ENCODE results near the gene PRRG3. TPM values are rescaled to one million over a fixed set of nuclear protein-coding genes. Genes with fewer than 3 reads are reported as not detected.

The PRRG3 gene
- total and polyA plus RNA-seq, 7 donors, result 0.34 to 5.8 (median 1.8) TPM; not detected in 1

GRCh38 chrX:151737494-151737893, 42.2 kb downstream of the PRRG3 start:
- intact Hi-C loops (cut with DNase I), result no loop called here
- no peak overlapping the region for H3K27ac ChIP-seq
- WGBS, 2 donors, result 74 to 76% methylated on average over 5 of the region's 5 CpGs
- no peaks in the 10 kb centered on the region for H3K36me3 ChIP-seq
- no peaks in the 10 kb centered on the region for H3K4me1 ChIP-seq
- no peak for TF ChIP-seq POLR2A (IDR thresholded peaks at IDR 0.05)
- no peak for TF ChIP-seq EP300 (IDR thresholded peaks at IDR 0.05)
- TF ChIP-seq POLR2AphosphoS5 (IDR thresholded peaks at IDR 0.05), result no peak
- no peak for TF ChIP-seq CTCF (IDR thresholded peaks at IDR 0.05)
- H3K27me3 ChIP-seq, result no peaks in the 10 kb centered on the region
- peak; percentile 1 for DNase-seq
- no peak overlapping the region for H3K4me3 ChIP-seq
- no peaks in the 10 kb centered on the region for H3K9me3 ChIP-seq

DNA sequence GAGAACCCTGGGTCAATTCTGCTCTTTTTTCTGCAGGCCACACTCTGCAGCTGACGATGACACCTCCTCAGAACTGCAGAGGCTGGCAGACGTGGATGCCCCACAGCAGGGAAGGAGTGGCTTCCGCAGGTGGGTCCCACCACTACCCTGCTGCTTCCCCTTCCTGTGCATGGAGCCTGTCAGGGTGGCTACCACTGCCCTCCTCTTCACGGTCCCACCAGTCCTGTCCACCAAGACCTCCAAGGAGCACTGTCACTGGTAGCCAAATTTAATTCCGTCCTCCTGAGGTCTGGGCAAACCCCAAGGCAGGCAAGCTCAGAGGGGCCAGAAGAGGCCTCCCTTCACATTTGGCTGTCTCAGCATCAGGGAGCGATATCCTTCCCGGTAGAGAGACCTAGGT, 43.5 kb downstream of the PRRG3 start:
- 82 to 83% methylated on average over 7 of the region's 7 CpGs for WGBS, 2 donors
- peak; percentile 44 for DNase-seq

DNA sequence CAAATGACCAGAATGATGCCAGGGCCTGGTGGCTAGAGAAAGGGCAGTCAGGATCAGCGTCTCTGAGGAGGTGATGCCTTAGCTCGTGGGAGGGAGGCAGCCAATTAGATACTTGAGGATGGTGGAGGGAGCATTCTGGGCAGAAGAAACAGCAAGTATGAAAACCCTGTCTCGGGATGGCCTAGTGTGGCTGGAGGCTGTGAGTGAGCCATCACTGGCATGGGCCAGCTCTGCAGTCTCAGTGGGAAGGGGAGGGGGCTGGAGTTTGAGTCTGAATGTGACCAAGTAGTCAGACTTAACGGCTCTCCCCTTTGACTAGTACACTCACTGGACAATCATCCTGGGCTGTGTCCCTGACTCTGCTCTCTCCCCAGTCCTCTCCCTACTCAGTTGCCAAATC, 46.3 kb downstream of the PRRG3 start:
- Histone ChIP-seq H3K4me1 (no peaks in the 10 kb centered on the region), H3K36me3 (no peaks in the 10 kb centered on the region), H3K27ac (no peak overlapping the region), H3K27me3 (no peaks in the 10 kb centered on the region), H3K9me3 (no peaks in the 10 kb centered on the region), H3K4me3 (no peak overlapping the region)
- intact Hi-C loops (cut with DNase I), result no loop called here
- no peak for DNase-seq
- no peak for TF ChIP-seq EP300 (IDR thresholded peaks at IDR 0.05)
- 76 to 86% methylated on average over 4 of the region's 4 CpGs for WGBS, 2 donors

More for the DNA sequence above, 43.5 kb downstream of the PRRG3 start:
- Histone ChIP-seq H3K36me3 (no peaks in the 10 kb centered on the region), H3K9me3 (no peaks in the 10 kb centered on the region), H3K27me3 (no peaks in the 10 kb centered on the region), H3K27ac (no peak overlapping the region), H3K4me3 (no peak overlapping the region), H3K4me1 (no peaks in the 10 kb centered on the region)
- no peak for TF ChIP-seq CTCF (IDR thresholded peaks at IDR 0.05)
- intact Hi-C loops (cut with DNase I), result no loop called here

GRCh38 chrX:151742311-151742710, 47.1 kb downstream of the PRRG3 start:
- Histone ChIP-seq H3K4me1 (no peaks in the 10 kb centered on the region), H3K4me3 (no peak overlapping the region), H3K9me3 (no peaks in the 10 kb centered on the region), H3K36me3 (no peaks in the 10 kb centered on the region), H3K27ac (no peak overlapping the region), H3K27me3 (no peaks in the 10 kb centered on the region)
- WGBS, 2 donors, result 90 to 91% methylated on average over 5 of the region's 5 CpGs
- no peak for TF ChIP-seq CTCF (IDR thresholded peaks at IDR 0.05)
- TF ChIP-seq POLR2AphosphoS5 (IDR thresholded peaks at IDR 0.05), result no peak
- no peak for TF ChIP-seq POLR2A (IDR thresholded peaks at IDR 0.05)
- TF ChIP-seq EP300 (IDR thresholded peaks at IDR 0.05), result no peak
- intact Hi-C loops (cut with DNase I), result no loop called here
- DNase-seq, result no peak

DNA sequence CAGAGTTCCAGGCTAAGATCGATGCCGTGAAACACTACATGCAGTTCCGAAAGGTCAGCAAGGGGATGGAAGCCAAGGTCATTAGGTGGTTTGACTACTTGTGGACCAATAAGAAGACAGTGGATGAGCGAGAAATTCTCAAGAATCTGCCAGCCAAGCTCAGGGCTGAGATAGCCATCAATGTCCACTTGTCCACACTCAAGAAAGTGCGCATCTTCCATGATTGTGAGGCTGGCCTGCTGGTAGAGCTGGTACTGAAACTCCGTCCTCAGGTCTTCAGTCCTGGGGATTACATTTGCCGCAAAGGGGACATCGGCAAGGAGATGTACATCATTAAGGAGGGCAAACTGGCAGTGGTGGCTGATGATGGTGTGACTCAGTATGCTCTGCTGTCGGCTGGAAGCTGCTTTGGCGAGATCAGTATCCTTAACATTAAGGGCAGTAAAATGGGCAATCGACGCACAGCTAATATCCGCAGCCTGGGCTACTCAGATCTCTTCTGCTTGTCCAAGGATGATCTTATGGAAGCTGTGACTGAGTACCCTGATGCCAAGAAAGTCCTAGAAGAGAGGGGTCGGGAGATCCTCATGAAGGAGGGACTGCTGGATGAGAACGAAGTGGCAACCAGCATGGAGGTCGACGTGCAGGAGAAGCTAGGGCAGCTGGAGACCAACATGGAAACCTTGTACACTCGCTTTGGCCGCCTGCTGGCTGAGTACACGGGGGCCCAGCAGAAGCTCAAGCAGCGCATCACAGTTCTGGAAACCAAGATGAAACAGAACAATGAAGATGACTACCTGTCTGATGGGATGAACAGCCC, 48.6 kb downstream of the PRRG3 start:
- Histone ChIP-seq H3K4me3 (no peak overlapping the region), H3K27ac (no peak overlapping the region), H3K4me1 (no peaks in the 10 kb centered on the region), H3K9me3 (no peaks in the 10 kb centered on the region), H3K36me3 (no peaks in the 10 kb centered on the region), H3K27me3 (no peaks in the 10 kb centered on the region)
- TF ChIP-seq POLR2A (IDR thresholded peaks at IDR 0.05) (no peak), EP300 (IDR thresholded peaks at IDR 0.05) (no peak), CTCF (IDR thresholded peaks at IDR 0.05) (no peak), POLR2AphosphoS5 (IDR thresholded peaks at IDR 0.05) (no peak)
- intact Hi-C loops (cut with DNase I), result no loop called here
- 92 to 94% methylated on average over 21 of the region's 21 CpGs for WGBS, 2 donors
- DNase-seq, result peak; percentile 30
